GM12801 (cell line): ENCODE measurements around the gene GRID2.

Experiments used
- TF ChIP-seq, protein P1 (sequence below): IDR thresholded peaks from one replicate; pipeline ENCODE4 v1.5.1; 2011; ENCODE audit warnings: control low read depth; ENCODE audit not compliant: insufficient read length; ENCODE audit errors: extremely low read depth

GRID2 gene

DNA sequence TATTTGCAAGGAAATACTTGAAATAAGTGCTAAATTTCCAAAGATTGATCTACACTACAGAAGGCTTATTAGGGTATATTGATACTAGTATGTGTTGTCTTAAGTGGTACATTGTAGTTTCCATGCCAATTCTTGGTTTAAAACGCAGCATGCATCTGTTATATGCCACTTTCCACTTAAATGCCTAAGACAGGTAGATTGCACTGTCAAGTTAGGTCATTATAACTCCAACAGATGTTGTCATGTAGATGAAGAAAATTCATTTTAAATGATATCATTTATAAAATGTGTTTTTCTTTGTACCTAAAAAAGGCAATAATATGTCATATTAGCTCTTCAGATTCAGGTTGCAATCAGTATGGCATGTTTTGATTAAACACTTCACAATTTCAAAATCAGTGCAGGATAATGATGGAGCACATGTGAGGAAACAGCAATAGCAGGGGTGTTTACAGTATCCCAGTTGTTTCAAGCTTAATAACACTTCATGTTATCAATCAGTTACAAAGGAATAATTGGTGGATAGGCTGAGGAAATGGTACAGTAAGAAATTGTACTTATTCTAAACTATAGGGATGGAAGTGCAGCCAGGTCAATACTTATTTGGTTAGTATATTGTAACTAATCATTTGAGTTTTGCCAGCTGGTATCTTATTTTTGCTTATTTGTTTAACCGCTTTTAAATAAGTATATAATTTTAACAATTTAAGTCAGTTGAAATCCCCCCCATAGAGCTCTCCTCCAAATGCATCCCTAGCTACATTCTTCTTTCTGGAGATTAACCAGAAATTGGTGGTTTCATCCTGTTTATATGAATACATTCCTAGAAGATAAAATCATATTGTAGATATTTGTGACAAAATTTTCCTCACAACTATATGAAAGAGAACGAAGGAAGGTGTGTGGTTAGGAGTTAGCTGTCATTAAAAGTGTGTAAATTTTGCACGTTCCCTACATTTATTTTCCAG, 1070.4 kb downstream of the GRID2 start:
- TF ChIP-seq, protein P1, sequence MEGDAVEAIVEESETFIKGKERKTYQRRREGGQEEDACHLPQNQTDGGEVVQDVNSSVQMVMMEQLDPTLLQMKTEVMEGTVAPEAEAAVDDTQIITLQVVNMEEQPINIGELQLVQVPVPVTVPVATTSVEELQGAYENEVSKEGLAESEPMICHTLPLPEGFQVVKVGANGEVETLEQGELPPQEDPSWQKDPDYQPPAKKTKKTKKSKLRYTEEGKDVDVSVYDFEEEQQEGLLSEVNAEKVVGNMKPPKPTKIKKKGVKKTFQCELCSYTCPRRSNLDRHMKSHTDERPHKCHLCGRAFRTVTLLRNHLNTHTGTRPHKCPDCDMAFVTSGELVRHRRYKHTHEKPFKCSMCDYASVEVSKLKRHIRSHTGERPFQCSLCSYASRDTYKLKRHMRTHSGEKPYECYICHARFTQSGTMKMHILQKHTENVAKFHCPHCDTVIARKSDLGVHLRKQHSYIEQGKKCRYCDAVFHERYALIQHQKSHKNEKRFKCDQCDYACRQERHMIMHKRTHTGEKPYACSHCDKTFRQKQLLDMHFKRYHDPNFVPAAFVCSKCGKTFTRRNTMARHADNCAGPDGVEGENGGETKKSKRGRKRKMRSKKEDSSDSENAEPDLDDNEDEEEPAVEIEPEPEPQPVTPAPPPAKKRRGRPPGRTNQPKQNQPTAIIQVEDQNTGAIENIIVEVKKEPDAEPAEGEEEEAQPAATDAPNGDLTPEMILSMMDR, result no peak

DNA sequence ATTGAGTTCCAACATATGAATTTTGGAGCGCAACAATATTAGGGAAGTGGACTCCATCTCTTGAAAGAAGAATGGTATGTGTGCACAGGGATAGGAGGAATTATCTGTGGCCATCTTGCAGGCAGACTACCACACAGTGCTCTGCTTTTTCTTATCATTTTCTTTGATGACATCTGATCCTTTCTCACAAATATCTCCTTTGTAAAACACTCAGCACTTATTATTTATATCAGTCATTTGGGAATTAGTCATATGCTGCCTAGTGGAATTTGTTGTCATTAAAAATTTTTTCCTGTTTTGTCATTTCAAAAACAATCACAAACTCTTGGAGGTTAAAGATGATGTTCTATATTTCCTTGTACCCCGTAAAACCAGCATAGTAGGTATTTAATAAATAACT, 1080.5 kb downstream of the GRID2 start:
- TF ChIP-seq, protein P1, result no peak

DNA sequence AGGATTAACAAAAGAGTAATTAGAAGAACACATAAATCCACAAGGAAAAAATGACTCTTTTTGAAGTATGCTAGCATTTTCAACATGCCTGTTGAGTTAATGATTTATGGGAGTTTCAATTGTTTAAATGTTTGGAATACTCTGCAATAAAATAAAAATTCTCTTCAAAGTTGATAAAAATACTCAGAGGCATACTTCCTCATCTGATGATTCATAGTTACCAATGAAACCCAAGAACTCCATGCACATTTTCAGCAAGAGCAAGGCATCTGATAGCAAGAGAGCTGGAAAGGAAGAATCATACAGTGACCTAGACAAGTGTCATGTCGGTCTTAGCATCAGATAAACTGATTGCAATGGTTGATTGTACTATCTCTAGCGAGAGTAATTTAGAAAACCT, 1081.1 kb downstream of the GRID2 start:
- TF ChIP-seq, protein P1, result no peak

GRCh38 chr4:93394545-93395081, 1090.8 kb downstream of the GRID2 start:
- TF ChIP-seq, protein P1, result no peak

DNA sequence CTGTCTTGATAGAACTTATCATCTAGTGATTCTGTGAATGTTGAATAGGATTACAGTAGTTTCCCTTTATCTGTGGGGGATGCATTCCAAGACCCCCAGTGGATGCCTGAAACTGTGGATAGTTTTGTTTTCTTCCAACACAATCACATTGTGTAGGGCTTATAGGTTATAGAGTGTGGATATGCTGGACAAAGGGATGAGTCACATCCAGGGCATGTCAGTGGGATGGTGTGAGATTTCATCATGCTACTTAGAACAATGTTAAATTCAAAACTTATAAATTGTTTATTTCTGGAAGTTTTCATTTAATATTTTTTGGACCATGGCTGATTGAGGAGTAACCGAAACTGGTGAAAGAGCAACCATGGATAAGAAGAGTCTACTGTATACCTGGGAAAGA, 1092.5 kb downstream of the GRID2 start:
- TF ChIP-seq, protein P1, result no peak

DNA sequence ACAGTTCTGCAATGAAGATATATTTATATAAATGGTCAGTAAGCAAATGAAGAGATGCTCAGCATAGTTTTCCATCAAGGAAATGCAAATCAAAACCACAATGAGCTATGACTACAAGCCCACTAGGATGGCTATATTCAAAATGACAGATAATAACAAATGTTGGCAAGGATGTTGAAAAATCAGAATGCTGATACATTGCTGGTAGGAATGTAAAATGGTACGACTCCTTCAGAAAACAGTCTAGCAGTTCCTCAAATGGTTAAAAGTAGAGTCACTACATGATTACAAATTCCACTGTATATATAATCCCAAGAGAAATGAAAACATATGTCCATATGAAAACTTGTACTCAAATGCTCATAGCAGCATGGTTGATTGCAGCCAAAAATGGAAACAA, 1099.8 kb downstream of the GRID2 start:
- TF ChIP-seq, protein P1, result no peak

DNA sequence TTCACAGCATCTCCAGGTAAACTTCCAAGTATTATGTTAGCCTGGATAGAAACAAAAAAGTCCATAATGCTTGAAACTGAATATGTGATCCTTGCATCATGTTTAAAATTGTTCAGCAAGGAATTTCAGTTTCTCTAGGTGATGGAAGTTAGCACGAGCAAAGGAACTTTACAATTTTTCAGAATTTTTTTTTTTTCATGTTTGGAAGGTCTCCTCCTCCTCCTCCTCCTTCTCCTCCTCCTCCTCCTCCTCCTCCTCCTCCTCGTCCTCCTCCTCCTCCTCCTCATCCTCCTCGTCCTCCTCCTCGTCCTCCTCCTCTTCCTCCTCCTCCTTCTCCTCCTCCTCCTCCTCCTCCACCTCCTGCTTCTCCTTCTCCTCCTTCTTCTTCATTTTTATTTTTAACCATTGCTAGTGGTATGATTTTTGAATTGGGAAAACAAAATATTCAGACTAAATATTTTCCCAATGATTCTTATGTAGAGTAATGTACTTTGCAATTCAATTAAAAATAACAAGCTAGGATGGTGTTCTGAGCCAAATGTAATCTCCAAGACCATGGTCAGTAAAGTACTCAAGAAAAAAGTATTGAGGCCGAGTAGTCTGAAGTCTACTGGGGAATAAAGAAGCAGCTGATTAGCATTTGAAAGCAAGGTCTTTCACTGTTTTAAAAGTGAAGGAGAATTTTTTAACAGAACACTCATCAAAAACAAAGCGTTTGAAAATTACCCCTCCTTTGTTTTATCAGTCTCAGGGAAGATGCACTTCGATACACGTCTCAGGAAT, 1103.9 kb downstream of the GRID2 start:
- TF ChIP-seq, protein P1, result no peak
